Measurements from ENCODE around the gene NPBWR2. TPM values are rescaled to one million over a fixed set of nuclear protein-coding genes. Genes with fewer than 3 reads are reported as not detected.

The NPBWR2 gene
- total RNA-seq, 1 experiment from 2014 or later: not detected

GRCh38 chr20:64149141-64149540 is 41.8 kb upstream of the NPBWR2 start:
- no peak for DNase-seq (ENCODE audit: unreplicated experiment)
- CTCF ChIA-PET: no interaction called here
- no peaks in the 10 kb centered on the region for H3K36me3 Mint-ChIP-seq (ENCODE audit: insufficient read depth, unreplicated experiment)
- POLR2A ChIA-PET: interaction anchor here (0.6 kb wide), 1 partner anchor 63 kb away, joined by 3 read pairs; no protein-coding TSS in a partner anchor
- no peak overlapping the region for H3K4me3 Mint-ChIP-seq (ENCODE audit: unreplicated experiment)
- H3K4me1 Mint-ChIP-seq (ENCODE audit: insufficient read depth, unreplicated experiment): no peaks in the 10 kb centered on the region
- intact Hi-C loops (cut with micrococcal nuclease): no loop called here
- H3K9me3 Mint-ChIP-seq (ENCODE audit: unreplicated experiment): peaks cover 11% of the 10 kb centered on the region
- no TSS peak for BruUV-seq (replicated peaks)
- H3K27ac Mint-ChIP-seq (ENCODE audit: low read depth, unreplicated experiment): no peak overlapping the region
- peaks cover 19% of the 10 kb centered on the region for H3K27me3 Mint-ChIP-seq (ENCODE audit: insufficient read depth, unreplicated experiment)
- TF ChIP-seq CTCF (IDR thresholded peaks at IDR 0.05; ENCODE audit: unreplicated experiment): no peak

GRCh38 chr20:64148581-64148980 is 41.2 kb upstream of the NPBWR2 start:
- ChIA-PET POLR2A (interaction anchor here (0.6 kb wide), 1 partner anchor 62 kb away, joined by 3 read pairs; no protein-coding TSS in a partner anchor), CTCF (interaction anchor here (0.6 kb wide), 2 partner anchors 94 to 1276 kb away, joined by 3 read pairs; no protein-coding TSS in a partner anchor)
- no peaks in the 10 kb centered on the region for H3K36me3 Mint-ChIP-seq (ENCODE audit: insufficient read depth, unreplicated experiment)
- peaks cover 21% of the 10 kb centered on the region for H3K27me3 Mint-ChIP-seq (ENCODE audit: insufficient read depth, unreplicated experiment)
- H3K4me1 Mint-ChIP-seq (ENCODE audit: insufficient read depth, unreplicated experiment): no peaks in the 10 kb centered on the region
- BruUV-seq (replicated peaks): no TSS peak
- no peak for DNase-seq (ENCODE audit: unreplicated experiment)
- intact Hi-C loops (cut with micrococcal nuclease): no loop called here
- peaks cover 12% of the 10 kb centered on the region for H3K9me3 Mint-ChIP-seq (ENCODE audit: unreplicated experiment)
- TF ChIP-seq CTCF (IDR thresholded peaks at IDR 0.05; ENCODE audit: unreplicated experiment): no peak
- no peak overlapping the region for H3K27ac Mint-ChIP-seq (ENCODE audit: low read depth, unreplicated experiment)
- no peak overlapping the region for H3K4me3 Mint-ChIP-seq (ENCODE audit: unreplicated experiment)

- no peak overlapping the region for H3K4me3 Mint-ChIP-seq (ENCODE audit: unreplicated experiment)
- no peak for DNase-seq (ENCODE audit: unreplicated experiment)
- TF ChIP-seq CTCF (IDR thresholded peaks at IDR 0.05; ENCODE audit: unreplicated experiment): no peak
- CTCF ChIA-PET: interaction anchor here (0.6 to 0.7 kb wide), 4 partner anchors 63 to 361 kb away, joined by 3 read pairs; no protein-coding TSS in a partner anchor
- H3K27ac Mint-ChIP-seq (ENCODE audit: low read depth, unreplicated experiment): no peak overlapping the region
- H3K4me1 Mint-ChIP-seq (ENCODE audit: insufficient read depth, unreplicated experiment): no peaks in the 10 kb centered on the region
- intact Hi-C loops (cut with micrococcal nuclease): no loop called here
- peaks cover 12% of the 10 kb centered on the region for H3K9me3 Mint-ChIP-seq (ENCODE audit: unreplicated experiment)
- BruUV-seq (replicated peaks): no TSS peak
- H3K27me3 Mint-ChIP-seq (ENCODE audit: insufficient read depth, unreplicated experiment): peaks cover 36% of the 10 kb centered on the region
- H3K36me3 Mint-ChIP-seq (ENCODE audit: insufficient read depth, unreplicated experiment): no peaks in the 10 kb centered on the region
- POLR2A ChIA-PET: no interaction called here
Measured at GRCh38 chr20:64146936-64147477, 39.6 kb upstream of the NPBWR2 start.

- Mint-ChIP-seq H3K27me3 (ENCODE audit: insufficient read depth, unreplicated experiment) (peaks cover 42% of the 10 kb centered on the region), H3K36me3 (ENCODE audit: insufficient read depth, unreplicated experiment) (no peaks in the 10 kb centered on the region), H3K9me3 (ENCODE audit: unreplicated experiment) (peaks cover 12% of the 10 kb centered on the region), H3K4me3 (ENCODE audit: unreplicated experiment) (no peak overlapping the region), H3K4me1 (ENCODE audit: insufficient read depth, unreplicated experiment) (no peaks in the 10 kb centered on the region), H3K27ac (ENCODE audit: low read depth, unreplicated experiment) (no peak overlapping the region)
- intact Hi-C loops (cut with micrococcal nuclease): no loop called here
- ChIA-PET POLR2A (no interaction called here), CTCF (interaction anchor here (0.6 kb wide), 1 partner anchor 98 kb away, joined by 3 read pairs; no protein-coding TSS in a partner anchor)
- BruUV-seq (replicated peaks): no TSS peak
- no peak for TF ChIP-seq CTCF (IDR thresholded peaks at IDR 0.05; ENCODE audit: unreplicated experiment)
- no peak for DNase-seq (ENCODE audit: unreplicated experiment)
Measured at GRCh38 chr20:64146301-64146935, 39.1 kb upstream of the NPBWR2 start.
